HG02840 (cell line): ENCODE data around the gene ZNF207.
A peak's percentile ranks its signal among the peaks of the same experiment; 100 is the strongest.
"Not testable (repeated sequence)": the region's sequence is repeated elsewhere in the genome, so short reads cannot be mapped to it uniquely, and the experiment has no call there.

Experiments used
- ATAC-seq: cut with Tn5 transposase; IDR thresholded peaks from one replicate; pipeline ENCODE4 v1.9.1; 2021; ENCODE audit warnings: mild to moderate bottlenecking, moderate library complexity, moderate number of reproducible peaks; ENCODE audit not compliant: unreplicated experiment, low FRiP score

ZNF207 gene

DNA sequence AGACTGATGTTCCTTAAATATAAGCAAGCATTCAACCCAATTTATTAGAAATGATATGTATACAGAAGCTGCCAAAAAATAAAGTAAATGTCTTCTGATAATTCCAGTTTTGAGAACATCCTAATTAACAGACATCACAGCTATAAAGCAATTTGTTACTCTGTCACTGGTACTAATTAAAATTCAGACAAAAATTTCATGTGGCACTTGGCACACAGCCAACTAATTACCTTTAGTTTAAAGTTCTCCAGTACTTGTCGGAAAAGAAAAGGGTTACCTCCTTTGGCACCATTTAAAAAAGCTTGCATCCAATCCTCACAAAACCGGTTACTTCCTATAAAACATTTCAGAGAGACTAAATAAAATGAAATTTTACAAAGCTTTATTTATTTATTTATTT is 16.8 kb upstream of the ZNF207 start:
- ATAC-seq, result no peak

DNA sequence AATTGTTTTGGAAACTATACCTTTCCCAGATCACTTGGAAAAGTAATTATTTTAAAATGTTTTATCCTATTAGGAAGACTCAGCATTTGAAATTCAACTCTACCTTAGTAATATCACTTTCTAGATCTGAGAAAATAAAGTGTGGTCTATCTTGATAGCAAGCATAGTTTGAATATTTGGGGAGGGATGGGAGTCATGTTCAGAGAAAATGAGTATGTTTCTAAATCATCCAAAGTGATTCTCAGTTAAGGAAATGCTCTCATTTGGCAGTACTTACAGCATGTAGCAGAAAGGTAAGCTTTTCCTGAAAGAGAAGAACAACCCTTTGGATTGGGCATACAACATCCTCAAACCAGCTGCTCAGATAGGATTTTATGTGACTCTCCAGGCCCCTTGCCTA is 14.9 kb upstream of the ZNF207 start:
- ATAC-seq, result no peak

DNA sequence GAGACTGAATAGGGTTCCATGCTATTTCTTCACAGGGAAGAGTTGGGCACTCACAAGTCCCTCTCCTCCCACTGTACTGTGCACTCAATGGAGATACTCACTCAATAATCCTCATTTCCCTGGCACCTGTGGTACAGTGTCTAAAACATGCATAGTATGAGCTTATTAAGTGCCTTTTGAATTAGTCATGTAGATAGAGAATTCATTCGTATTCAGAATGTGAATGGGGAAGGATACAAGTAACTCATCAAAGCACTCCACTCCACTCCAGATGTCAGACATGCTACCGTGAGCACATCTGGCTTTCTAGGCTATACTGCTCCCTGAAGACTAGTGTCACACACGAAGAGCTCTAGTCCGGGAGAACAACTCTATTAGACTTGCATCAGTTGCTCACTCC is 14.3 kb upstream of the ZNF207 start:
- ATAC-seq, result no peak

DNA sequence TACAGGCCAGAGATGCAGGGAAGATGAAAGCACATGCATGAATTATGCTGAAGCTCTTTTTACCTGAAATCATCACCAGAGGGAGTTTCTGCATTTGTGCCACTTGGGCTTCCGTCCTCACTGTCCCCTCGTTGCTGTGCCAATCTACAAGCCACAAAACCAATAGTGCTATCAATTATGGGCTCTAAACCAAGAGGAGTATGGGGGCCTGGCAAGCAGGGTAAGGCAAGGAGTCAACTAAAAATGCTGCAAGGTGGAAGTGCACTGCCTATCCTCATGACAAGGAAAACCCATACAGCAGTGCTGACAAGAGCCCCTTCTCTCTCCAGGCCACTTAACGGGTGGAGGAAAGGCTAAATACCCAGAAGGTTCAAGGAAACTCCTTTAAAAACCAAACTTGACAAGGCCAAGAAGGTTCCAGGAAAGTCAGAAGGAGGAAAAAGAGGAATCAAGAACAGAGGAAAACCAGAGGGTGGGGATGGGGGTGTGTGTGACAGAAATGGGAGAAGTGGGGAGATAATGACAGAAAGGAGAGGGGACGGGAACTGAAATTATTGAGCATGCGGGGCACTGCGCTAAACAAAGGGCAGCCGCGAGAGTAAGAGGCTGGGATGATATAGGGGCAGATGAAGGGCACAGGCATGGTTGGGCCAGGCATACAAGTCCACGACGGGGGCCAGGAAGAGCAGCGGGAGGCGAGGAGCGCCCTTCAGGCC is 8.7 kb upstream of the ZNF207 start:
- no peak for ATAC-seq

DNA sequence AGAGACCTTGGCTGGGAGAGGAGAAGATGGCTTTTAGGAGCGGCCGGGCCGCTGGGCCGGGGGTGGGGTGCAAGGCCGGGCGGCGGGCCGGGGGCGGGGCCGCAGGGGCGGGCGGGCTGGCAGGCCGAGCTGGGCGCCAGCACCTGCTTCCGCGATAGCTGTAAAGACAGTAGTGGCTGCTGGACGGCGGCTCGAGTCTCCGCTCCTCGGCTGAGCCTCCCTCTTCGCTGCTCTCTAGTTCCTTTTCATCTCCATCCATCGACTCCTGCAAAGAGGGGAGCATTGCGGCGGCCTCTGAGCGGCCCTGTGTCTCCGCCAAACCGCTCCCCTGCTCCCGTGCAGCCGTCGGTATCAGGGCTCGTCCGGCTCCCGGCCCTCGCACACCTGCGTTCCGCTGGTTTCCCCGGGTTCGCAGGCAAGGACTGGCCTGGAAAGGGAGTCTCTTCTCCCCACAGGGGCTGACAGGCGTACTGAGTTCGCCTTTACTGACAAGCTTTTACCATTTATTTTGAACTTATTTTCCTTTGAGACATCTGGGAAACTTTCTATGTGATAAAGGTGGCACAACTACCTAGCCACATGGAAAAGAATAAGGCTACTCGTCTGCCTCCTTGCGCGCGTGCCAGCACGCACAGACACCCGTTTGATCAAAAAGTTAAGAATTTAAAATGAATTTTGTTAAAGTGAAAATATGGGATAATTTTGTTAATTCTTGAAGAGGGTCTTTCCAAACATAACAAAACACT is 7.9 kb upstream of the ZNF207 start, which contains the start of gene C17orf75:
TSS of gene C17orf75 (minus strand) at position 317 of the 746 bp plus-strand sequence. CDS start at position 283, 34 bp downstream.
- peak; percentile 77 for ATAC-seq

DNA sequence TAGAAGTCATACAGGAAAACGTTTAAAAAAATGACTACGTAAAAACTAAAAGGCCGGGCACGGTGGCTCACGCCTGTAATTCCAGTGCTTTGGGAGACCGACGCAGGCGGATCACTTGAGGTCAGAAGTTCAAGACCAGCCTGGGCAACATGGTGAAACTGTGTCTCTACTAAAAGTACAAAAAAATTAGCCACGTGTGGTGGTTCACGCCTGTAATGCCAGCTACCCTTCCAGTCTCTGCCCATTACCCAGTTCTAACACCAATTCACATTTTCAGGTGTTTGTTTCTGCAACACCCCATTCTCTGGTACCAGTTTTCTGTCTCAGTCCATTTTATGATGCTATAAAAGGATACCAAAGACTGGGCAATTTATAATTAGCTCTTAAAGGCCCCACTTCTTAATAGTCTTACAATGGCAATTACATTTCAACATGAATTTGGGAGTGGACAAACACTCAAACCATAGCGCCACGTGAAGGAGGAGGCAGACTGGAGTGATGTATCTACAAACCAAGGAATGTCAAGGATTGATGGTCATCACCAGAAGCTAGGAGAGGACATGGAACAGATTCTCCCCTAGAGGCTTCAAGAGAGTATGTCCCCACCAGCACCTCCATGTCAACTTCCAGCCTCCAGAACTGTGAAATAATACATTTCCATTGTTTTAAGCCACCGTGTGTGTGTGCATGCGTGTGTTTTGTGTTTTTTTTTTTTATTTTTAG is 7.2 kb upstream of the ZNF207 start:
- no peak for ATAC-seq

DNA sequence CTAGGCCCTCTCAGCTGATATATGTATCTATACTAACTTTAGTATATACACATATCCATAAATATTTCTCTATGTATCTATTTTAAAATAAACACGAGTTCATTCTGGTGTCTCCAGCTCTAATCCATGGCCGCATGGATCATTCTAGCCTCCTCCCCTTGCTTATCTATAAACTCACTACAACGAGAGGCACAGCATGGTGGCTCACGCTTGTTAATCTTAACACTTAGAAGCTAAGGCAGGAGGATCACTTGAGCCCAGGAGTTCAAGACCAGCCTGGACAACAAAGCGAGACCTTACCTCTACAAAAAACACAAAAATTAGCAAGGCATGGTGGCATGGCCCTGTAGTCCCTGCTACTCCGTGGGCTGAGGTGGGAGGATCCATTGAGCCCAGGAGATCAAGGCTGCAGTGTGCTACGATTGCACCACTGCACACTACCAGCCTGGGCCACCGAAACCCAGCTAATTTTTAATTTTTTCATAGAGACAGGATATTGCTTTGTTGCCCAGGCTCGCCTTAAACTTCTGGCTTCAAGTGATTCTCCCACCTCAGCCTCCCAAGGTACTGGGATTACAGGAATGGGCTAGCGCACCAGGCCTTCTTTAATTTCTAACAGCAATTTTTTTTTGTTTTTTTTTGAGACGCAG is 3.9 kb upstream of the ZNF207 start:
- ATAC-seq, result no peak

DNA sequence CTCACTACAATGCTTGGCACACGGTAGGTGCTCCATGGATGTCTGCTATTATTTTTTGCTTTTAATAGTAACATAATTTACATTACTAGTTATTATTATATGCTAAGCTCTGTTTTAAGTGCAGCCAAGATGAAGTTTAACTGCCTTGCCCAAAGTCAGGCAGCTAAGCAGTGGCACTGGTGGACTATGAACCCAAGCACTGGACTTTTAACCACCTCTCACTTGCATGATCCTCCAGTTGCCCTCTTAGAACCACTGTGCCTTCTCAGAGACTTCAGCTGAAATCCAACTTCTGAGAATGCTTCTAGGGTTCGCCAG is 1.5 kb upstream of the ZNF207 start:
- no peak for ATAC-seq

DNA sequence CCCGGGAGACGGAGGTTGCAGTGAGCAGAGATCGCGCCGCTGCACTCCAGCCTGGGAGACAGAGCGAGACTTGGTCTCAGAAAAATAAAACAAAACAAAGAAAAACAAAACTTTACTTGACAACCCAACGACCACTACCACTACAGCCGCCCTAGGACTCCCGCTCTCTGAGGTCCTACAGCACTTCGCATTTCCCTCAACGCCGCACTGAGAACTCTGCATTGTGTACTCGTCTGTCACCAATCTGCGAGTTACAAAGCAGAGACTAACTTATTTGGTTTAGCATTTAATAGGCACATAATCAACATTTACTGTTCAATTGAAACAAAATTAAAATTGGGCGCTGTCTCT is 479 bp upstream of the ZNF207 start:
- ATAC-seq, result no peak

DNA sequence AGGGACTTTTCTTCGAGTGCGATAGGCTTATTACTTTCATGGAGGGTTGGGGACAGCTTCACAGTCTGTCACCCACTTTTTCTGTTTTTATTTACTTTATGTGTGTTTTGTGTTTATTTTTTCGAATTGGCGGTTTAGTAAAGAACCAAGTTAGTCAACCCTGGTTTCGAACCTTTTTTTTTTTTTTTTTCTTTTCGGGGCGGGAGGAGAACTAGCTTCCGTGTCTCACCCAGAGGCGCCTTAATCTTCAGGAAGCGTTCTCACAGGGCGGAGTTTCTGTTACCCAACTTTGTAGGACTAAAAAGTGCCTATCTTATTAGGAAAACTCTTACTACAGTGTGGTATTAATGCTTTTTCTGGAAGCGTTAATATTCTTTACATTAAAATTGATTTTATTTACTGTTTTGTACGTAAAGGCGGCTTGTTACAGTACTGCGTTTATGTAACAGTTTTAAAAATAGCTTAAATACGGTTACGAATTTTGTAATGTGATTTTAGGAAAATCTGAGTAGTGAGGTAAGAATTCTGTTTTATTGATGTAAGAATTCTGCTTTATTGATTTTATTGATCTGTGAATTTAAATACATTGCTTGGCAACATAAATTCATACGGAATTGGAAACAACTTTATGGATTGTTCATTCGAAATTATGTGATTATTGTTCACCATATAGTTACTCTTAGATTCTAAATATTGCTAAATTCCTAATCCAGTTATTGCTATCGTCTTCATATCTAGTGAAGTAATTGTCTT is 885 bp downstream of the ZNF207 start:
- ATAC-seq, result no peak

DNA sequence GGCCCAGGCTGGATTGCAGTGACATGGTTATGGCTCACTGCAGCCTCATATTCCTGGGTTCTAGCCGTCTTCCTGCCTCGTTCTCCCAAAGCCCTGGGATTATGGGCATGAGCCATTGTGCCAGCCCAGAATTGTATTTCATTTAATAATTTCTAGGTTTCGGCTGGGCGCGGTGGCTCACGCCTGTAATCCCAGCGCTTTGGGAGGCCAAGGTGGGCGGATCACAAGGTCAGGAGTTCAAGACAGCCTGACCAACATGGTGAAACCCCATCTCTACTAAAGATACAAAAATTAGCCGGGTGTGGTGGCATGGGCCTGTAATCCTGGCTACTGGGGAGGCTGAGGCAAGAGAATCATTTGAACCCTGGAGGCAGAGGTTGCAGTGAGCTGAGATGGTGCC is 2.8 kb downstream of the ZNF207 start:
- ATAC-seq, result not testable (repeated sequence)

DNA sequence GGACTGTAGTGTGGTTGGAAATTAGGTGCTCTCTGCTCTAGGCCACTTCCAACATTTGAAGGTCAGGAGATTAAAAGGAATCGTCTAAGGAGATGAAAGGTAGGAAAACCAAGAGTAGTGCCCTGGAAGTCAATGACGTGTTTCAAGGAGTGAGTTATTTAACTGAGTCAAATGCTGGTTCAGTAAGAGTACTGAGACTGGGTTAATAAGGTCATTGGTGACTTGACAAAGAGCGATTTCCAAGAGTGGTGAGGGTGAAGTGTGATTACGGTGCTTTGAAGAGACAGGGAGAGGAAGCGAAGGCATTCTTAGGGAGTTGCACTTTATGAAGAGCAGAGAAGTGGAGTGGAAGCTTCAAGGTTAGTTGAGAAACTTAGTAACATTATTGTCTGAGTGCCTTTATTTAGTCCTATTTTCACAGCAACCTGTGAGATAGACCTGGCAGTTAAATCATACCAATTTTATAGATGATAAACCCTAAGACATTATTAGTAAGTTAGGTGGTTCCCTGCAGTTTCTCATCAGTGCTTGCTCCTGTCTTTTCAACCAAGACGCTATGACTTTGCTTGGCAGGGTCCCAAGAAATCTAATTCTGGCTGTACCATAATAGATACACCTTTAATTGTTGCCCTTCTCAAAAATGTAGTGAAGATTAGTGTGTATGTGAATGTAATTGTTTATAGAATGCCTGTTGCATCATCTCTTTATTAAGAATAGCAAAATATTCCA is 5.9 kb downstream of the ZNF207 start:
- no peak for ATAC-seq

DNA sequence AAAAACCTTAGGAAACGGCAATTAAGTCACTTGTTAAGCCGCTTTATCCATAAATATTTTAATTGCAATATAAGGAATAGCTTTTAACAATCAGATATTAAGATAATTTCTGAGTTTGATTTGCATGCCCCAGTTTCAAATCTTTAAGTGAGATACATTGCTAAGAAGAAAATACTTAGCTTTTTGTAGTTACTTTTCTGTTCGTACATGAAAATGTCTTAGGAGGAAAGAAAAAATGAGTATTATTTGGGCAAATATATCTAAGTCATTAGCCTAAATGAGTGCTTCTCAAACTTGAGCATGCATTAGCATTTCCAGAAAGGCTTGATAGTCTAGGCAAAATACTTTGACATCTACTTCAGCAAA is 6.4 kb downstream of the ZNF207 start:
- ATAC-seq, result no peak

DNA sequence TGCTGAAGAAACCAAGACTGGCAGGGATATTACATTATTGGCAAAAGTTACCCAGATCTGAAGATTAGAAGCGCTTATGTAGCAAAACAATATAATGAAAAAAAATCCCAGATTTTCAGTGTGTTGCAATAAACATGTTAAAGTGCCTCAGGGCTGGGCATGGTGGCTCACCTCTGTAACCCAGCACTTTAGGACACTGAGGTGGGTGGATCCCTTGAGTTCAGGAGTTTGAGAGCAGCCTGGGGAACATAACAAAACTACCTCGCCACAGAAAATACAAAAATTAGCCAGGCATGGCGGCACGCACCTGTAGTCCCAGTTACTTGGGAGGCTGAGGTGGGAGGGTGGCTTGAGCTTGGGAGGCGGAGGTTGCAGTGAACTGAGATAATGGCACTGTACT is 6.8 kb downstream of the ZNF207 start:
- ATAC-seq, result no peak

DNA sequence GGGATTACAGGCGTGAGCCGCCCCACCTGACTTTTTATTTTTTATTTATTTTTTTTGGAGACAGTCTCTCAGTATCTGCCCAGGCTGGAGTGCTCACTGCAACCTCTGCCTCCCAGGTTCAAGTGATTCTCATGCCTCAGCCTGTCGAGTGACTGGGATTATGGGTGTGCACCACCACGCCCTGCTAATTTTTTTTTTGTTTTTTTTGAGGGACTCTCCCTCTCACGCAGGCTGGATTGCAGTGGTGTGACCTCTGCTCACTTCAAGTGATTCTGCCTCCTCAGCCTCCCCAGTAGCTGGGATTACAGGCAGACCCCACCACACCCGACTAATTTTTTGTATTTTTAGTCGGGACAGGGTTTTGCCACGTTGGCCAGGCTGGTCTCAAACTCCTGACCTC is 7.7 kb downstream of the ZNF207 start:
- ATAC-seq, result no peak

DNA sequence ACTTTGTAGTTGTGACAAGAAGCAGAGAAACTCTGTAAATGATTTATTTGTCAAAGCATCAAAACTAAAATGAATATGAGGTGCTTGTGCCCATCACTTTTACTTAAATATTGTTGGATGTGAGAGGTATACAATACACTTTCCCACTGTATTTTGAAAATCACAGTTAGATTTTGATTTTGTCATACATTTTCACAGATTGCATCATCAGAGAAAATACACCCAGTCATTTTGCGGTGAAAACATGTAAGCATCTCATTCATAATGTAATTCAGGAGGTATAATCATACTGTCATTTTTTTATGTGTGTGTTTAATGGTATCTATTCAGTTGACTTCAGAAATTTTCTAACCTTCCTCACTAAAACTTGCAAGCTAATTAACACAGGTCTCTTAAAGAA is 11.3 kb downstream of the ZNF207 start:
- no peak for ATAC-seq

DNA sequence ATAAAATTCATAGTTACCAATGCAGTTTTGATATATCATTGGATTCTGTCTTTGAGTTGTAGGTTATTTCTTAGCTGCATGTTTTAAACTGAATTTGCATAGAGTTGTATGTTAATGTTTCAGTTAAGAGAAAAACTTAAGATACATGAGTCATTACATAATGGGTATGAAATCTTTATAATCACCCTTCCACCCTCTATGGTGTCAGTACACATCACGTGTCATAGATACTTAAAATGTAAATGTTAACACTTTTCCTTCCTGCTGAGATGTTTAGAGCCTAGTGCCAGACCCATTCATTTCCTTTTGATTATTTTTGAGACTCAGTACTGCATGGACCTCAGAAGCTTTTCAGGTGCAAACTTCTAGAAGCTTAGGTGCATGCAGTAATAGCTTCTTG is 20.5 kb downstream of the ZNF207 start:
- ATAC-seq, result no peak

DNA sequence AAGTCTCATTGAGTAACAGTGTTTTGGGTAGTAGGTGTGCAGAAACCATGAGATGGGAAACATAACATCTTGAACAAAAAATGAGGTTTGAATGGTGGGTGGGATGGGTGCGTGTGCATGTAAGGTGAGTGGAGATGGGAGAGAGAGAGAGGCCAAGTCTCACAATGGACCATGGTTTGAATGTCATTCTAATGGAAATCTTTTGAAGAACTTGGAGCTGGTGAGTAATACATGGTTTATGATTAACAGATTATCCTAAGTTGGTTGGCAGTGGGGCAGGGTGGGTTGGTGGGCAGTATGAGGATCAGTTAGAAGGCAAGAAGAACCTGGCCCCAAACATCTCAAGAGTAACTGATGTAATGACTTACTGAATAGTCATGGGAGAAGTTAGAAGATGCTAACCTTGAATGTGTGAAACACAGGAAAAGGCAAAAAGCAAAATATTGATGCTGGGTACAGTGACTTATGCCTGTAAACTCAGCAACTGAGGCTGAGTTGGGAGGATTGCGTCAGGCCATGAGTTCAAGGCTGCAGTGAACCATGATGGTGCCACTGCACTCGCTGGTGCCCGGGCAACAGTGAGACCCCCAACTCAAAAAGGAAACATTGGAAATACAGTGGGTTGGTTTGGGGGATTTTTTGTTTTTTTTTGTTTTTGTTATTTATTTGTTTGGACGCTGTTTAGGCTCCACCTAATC is 32.7 kb downstream of the ZNF207 start:
- ATAC-seq, result no peak

DNA sequence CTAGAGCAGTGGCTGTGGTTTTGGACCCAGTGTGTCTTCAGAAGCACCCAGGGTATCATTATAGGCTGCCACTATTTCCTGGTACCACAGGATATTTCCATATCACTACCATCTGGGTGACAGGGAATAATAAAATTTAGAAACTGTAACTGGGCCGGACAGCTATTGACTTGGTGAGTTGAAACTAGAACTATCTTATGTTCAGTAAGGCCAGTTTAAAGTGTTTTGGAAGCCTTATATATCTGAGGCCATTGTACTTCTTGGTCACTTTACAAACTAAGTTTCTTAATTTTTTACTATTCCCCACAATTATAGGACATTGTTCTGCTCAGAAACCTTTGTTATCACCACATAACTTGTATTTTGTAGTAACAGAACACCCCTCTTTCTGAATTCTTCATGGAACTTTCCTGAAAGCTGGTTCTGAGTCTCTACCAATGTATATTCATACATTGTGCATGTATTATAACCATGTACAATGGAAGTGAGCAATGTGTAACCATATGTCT is 34.0 kb downstream of the ZNF207 start:
- ATAC-seq, result no peak
